H9 (cell line): Measurements from ENCODE around the gene RICTOR. TPM values are rescaled to one million over a fixed set of nuclear protein-coding genes. Genes with fewer than 3 reads are reported as not detected.

Source experiments
- DNase-seq: peaks from one replicate; pipeline ENCODE4 v3.0.0-alpha.2; 2017
- H2AFZ ChIP-seq: one replicate; pipeline ENCODE4 v1.6.1; 2013; ENCODE audit warnings: mild to moderate bottlenecking, low read length, control low read depth, moderate library complexity
- H2AK5ac ChIP-seq: 2 replicates; pipeline ENCODE4 v1.6.1; 2013; ENCODE audit warnings: low read length, control low read depth, mixed read lengths; ENCODE audit not compliant: insufficient read length
- H2BK120ac ChIP-seq: one replicate; pipeline ENCODE4 v1.6.1; 2013; ENCODE audit warnings: low read depth, mild to moderate bottlenecking, low read length, control low read depth, inconsistent platforms; ENCODE audit not compliant: poor library complexity, severe bottlenecking
- H2BK12ac ChIP-seq: 2 replicates; pipeline ENCODE4 v1.6.1; 2013; ENCODE audit warnings: low read length, control low read depth, mixed read lengths, low read depth; ENCODE audit not compliant: insufficient read length
- H2BK15ac ChIP-seq: 2 replicates; pipeline ENCODE4 v1.6.1; 2013; ENCODE audit warnings: low read depth, low read length, control low read depth
- H2BK20ac ChIP-seq: one replicate; pipeline ENCODE4 v1.6.1; 2013; ENCODE audit warnings: low read depth, mild to moderate bottlenecking, low read length, control low read depth, inconsistent platforms; ENCODE audit not compliant: poor library complexity, severe bottlenecking
- H2BK5ac ChIP-seq: 2 replicates; pipeline ENCODE4 v1.6.1; 2013; ENCODE audit warnings: low read length, control low read depth, mixed read lengths; ENCODE audit not compliant: insufficient read length
- H3K14ac ChIP-seq: 2 replicates; pipeline ENCODE4 v1.6.1; 2013; ENCODE audit warnings: low read length, control low read depth; ENCODE audit not compliant: insufficient read depth
- H3K18ac ChIP-seq: 2 replicates; pipeline ENCODE4 v1.6.1; 2013; ENCODE audit warnings: low read depth, mild to moderate bottlenecking, mixed read lengths, low read length, control low read depth; ENCODE audit not compliant: insufficient read length
- H3K23ac ChIP-seq: 2 replicates; pipeline ENCODE4 v1.6.1; 2013; ENCODE audit warnings: low read length, control low read depth, mixed read lengths, low read depth; ENCODE audit not compliant: insufficient read length
- H3K23me2 ChIP-seq: 2 replicates; pipeline ENCODE4 v1.6.1; 2013; ENCODE audit warnings: low read depth, mild to moderate bottlenecking, mixed read lengths, low read length, control low read depth; ENCODE audit not compliant: insufficient read length, poor library complexity, severe bottlenecking
- H3K27ac ChIP-seq: 2 replicates; pipeline ENCODE4 v1.5.1; 2013; ENCODE audit warnings: low read length, control low read depth, mixed read lengths, low read depth; ENCODE audit not compliant: insufficient read length
- H3K27me3 ChIP-seq: 2 replicates; pipeline ENCODE4 v1.6.1; 2013; ENCODE audit warnings: low read length, control low read depth, inconsistent platforms; ENCODE audit not compliant: insufficient read depth
- H3K4ac ChIP-seq: 2 replicates; pipeline ENCODE4 v1.6.1; 2013; ENCODE audit warnings: low read depth, mild to moderate bottlenecking, control low read depth, inconsistent platforms, low read length, moderate library complexity
- H3K4me1 ChIP-seq: 2 replicates; pipeline ENCODE4 v1.6.1; 2013; ENCODE audit warnings: low read length, control low read depth, inconsistent platforms; ENCODE audit not compliant: insufficient read depth
- H3K4me2 ChIP-seq: 2 replicates; pipeline ENCODE4 v1.6.1; 2013; ENCODE audit warnings: low read length, control low read depth, mixed read lengths; ENCODE audit not compliant: insufficient read length, insufficient read depth
- H3K56ac ChIP-seq: 2 replicates; pipeline ENCODE4 v1.6.1; 2013; ENCODE audit warnings: low read depth, mild to moderate bottlenecking, mixed read lengths, low read length, control low read depth; ENCODE audit not compliant: insufficient read length
- H3K79me1 ChIP-seq: 2 replicates; pipeline ENCODE4 v1.6.1; 2013; ENCODE audit warnings: low read depth, mild to moderate bottlenecking, moderate library complexity, low read length, control low read depth, inconsistent platforms; ENCODE audit not compliant: insufficient read depth, poor library complexity, severe bottlenecking
- H3K79me2 ChIP-seq: 2 replicates; pipeline ENCODE4 v1.6.1; 2013; ENCODE audit warnings: low read length, control low read depth, inconsistent platforms; ENCODE audit not compliant: insufficient read depth
- H3K9ac ChIP-seq: 2 replicates; pipeline ENCODE4 v1.6.1; 2013; ENCODE audit warnings: low read length, control low read depth, mixed read lengths; ENCODE audit not compliant: insufficient read length; ENCODE audit errors: extremely low read depth
- H3K9me3 ChIP-seq: one replicate; pipeline ENCODE4 v1.6.1; 2013; ENCODE audit warnings: low read depth, low read length, inconsistent platforms; ENCODE audit not compliant: control insufficient read depth
- H3T11ph ChIP-seq: one replicate; pipeline ENCODE4 v1.6.1; 2013; ENCODE audit warnings: mild to moderate bottlenecking, low read length, control low read depth, inconsistent platforms
- H4K20me1 ChIP-seq: one replicate; pipeline ENCODE4 v1.6.1; 2013; ENCODE audit not compliant: control insufficient read depth, insufficient read length, insufficient read depth
- H4K5ac ChIP-seq: 2 replicates; pipeline ENCODE4 v1.6.1; 2013; ENCODE audit warnings: low read depth, mild to moderate bottlenecking, mixed read lengths, low read length, control low read depth; ENCODE audit not compliant: insufficient read length
- H4K8ac ChIP-seq: replicated peaks from 2 replicates; pipeline ENCODE4 v1.6.1; 2013; ENCODE audit warnings: low read length, control low read depth, mixed read lengths, low read depth; ENCODE audit not compliant: insufficient read length
- H4K91ac ChIP-seq: 2 replicates; pipeline ENCODE4 v1.6.1; 2013; ENCODE audit warnings: low read depth, mild to moderate bottlenecking, moderate library complexity, mixed read lengths, low read length, control low read depth; ENCODE audit not compliant: insufficient read length
- H3K27ac Mint-ChIP-seq, 3 experiments: 2 replicates in 2 of 3; 3 replicates in 1 of 3; pipeline ENCODE4 v1.8.0; 2020 to 2021; ENCODE audit warnings: mixed read lengths in 3 of 3, mild to moderate bottlenecking in 1 of 3, moderate library complexity in 1 of 3
- H3K27me3 Mint-ChIP-seq: 2 replicates; pipeline ENCODE4 v1.8.0; 2021; ENCODE audit warnings: low read depth, mild to moderate bottlenecking, moderate library complexity, mixed read lengths
- H3K36me3 Mint-ChIP-seq, 3 experiments: 2 replicates in 2 of 3; 3 replicates in 1 of 3; pipeline ENCODE4 v1.8.0; 2020 to 2021; ENCODE audit warnings: low read depth in 3 of 3, mixed read lengths in 3 of 3; ENCODE audit not compliant: insufficient read depth in 1 of 3
- H3K4me1 Mint-ChIP-seq, 2 experiments: 2 replicates each; pipeline ENCODE4 v1.8.0; 2020; ENCODE audit warnings: mixed read lengths in 2 of 2
- H3K4me3 Mint-ChIP-seq, 2 experiments: 2 replicates in 1 of 2; 3 replicates in 1 of 2; pipeline ENCODE4 v1.8.0; 2020 to 2021; ENCODE audit warnings: mild to moderate bottlenecking in 2 of 2, mixed read lengths in 2 of 2, moderate library complexity in 1 of 2
- H3K9me3 Mint-ChIP-seq, 2 experiments: 2 replicates in 1 of 2; 3 replicates in 1 of 2; pipeline ENCODE4 v1.8.0; 2020; ENCODE audit warnings: mild to moderate bottlenecking in 2 of 2, mixed read lengths in 2 of 2, moderate library complexity in 1 of 2
- WGBS: extraction: QIAGEN DNeasy Blood & Tissue Kit; methylation state at CpG from one replicate; pipeline ENCODE4 v1.1.7; 2013; ENCODE audit warnings: missing lambda C conversion rate, low lambda C conversion rate, mixed read lengths; ENCODE audit not compliant: insufficient read length; ENCODE audit errors: extremely low coverage; 5-methylcytosine and 5-hydroxymethylcytosine counted together
- total RNA-seq: library from RNA; stranded (reverse); gene quantifications from 2 replicates; pipeline ENCODE4 v1.2.1, GENCODE V29; 2021
- TF ChIP-seq, protein P1 (sequence below): fragments of 200-600 bp; sonication (generic); conservative IDR thresholded peaks from 3 replicates; pipeline ENCODE4 v1.8.0; 2021; ENCODE audit warnings: antibody characterized with exemption, mild to moderate bottlenecking

Gene RICTOR
- total RNA-seq, 1 experiment from 2014 or later: 20.9 TPM

DNA sequence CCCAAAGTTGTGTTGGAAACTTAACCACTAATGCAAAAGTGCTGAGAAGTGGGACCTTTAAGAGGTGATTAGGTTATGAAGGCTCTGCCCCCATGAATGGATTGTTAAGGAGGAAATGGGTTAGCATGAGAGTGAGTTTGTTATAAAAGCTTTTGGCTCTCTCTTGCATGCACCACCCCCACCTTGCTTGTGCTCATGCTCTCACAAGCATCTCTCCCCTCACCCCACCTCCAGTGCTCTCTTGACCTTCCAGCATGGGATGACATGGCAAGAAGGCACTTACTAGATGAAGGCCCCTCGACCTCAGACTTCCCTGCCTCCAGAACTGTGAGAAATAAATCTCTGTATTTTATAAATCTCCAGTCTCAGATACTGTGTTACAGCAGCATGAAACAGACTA is 52.8 kb downstream of the RICTOR start:
- no peak overlapping the region for H2AK5ac ChIP-seq
- H3K79me2 ChIP-seq: no peaks in the 10 kb centered on the region
- H3K9me3 Mint-ChIP-seq: peaks cover 0 to 2% of the 10 kb centered on the region in 2 experiments; a peak in 2 of 5 replicates
- no CpG with 5 or more reads among the region's 1 CpG for WGBS
- H2BK120ac ChIP-seq: no peak overlapping the region
- no peaks in the 10 kb centered on the region for H3K79me1 ChIP-seq
- no peaks in the 10 kb centered on the region for H3K23me2 ChIP-seq
- no peak overlapping the region for H3K18ac ChIP-seq
- H3K9me3 ChIP-seq: no peaks in the 10 kb centered on the region
- H3K36me3 Mint-ChIP-seq: peaks cover 3 to 18% (median 8%) of the 10 kb centered on the region in 3 experiments; a peak in 5 of 7 replicates
- H4K20me1 ChIP-seq: no peaks in the 10 kb centered on the region
- H2AFZ ChIP-seq: no peak overlapping the region
- H2BK12ac ChIP-seq: no peak overlapping the region
- H3K27me3 ChIP-seq: no peaks in the 10 kb centered on the region
- TF ChIP-seq, protein P1, sequence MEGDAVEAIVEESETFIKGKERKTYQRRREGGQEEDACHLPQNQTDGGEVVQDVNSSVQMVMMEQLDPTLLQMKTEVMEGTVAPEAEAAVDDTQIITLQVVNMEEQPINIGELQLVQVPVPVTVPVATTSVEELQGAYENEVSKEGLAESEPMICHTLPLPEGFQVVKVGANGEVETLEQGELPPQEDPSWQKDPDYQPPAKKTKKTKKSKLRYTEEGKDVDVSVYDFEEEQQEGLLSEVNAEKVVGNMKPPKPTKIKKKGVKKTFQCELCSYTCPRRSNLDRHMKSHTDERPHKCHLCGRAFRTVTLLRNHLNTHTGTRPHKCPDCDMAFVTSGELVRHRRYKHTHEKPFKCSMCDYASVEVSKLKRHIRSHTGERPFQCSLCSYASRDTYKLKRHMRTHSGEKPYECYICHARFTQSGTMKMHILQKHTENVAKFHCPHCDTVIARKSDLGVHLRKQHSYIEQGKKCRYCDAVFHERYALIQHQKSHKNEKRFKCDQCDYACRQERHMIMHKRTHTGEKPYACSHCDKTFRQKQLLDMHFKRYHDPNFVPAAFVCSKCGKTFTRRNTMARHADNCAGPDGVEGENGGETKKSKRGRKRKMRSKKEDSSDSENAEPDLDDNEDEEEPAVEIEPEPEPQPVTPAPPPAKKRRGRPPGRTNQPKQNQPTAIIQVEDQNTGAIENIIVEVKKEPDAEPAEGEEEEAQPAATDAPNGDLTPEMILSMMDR: no peak
- peak overlapping the region in 1 of 2 experiments; percentile 53; a peak in 1 of 5 replicates for H3K4me3 Mint-ChIP-seq
- H2BK15ac ChIP-seq: no peak overlapping the region
- no peak overlapping the region for H3K9ac ChIP-seq
- H2BK5ac ChIP-seq: no peak overlapping the region
- peaks cover 13% of the 10 kb centered on the region for H3K4me1 ChIP-seq
- H3K27ac Mint-ChIP-seq: peak overlapping the region; percentile 85 to 96 (median 94)
- H4K8ac ChIP-seq: no peak overlapping the region
- no peak overlapping the region for H3K14ac ChIP-seq
- H3K4ac ChIP-seq: no peak overlapping the region
- H3T11ph ChIP-seq: no peak overlapping the region
- DNase-seq: peak; percentile 46
- H3K56ac ChIP-seq: no peak overlapping the region
- no peak overlapping the region for H3K23ac ChIP-seq
- no peaks in the 10 kb centered on the region for H3K27me3 Mint-ChIP-seq
- H2BK20ac ChIP-seq: no peak overlapping the region
- H4K5ac ChIP-seq: no peak overlapping the region
- H4K91ac ChIP-seq: no peak overlapping the region
- peaks cover 37 to 38% of the 10 kb centered on the region in 2 experiments for H3K4me1 Mint-ChIP-seq
- peak overlapping the region; percentile 0 for H3K27ac ChIP-seq
- H3K4me2 ChIP-seq: no peak overlapping the region
